HCT116 (cell line): Measurements from ENCODE around the gene ITGA11. TPM values are rescaled to one million over a fixed set of nuclear protein-coding genes. Genes with fewer than 3 reads are reported as not detected.

ENCODE experiments used
- ATAC-seq: fragments of 200-7000 bp; cut with Tn5 transposase; 2 replicates; pipeline ENCODE4 v1.9.1; 2020; ENCODE audit warnings: mild to moderate bottlenecking, moderate library complexity
- BruUV-seq: library from RNA; stranded (reverse); fragments of 400-500 nt; replicated peaks from 2 replicates; lab custom pipeline; 2021; lab: Mats Ljungman, UMichigan
- CTCF ChIA-PET: fragments of 300-600 bp; sonication (Branson Sonifier 250); formaldehyde crosslinking; loops from one replicate; lab custom pipeline; 2021; ENCODE audit warnings: antibody characterized with exemption; lab: Charles Lee
- POLR2A ChIA-PET: fragments of 300-600, 350-600 bp; sonication (Branson Sonifier 250); formaldehyde crosslinking; loops from one replicate; lab custom pipeline; 2021; ENCODE audit warnings: antibody characterized with exemption; lab: Charles Lee
- RAD21 ChIA-PET, 2 experiments: fragments of 300-600 bp; sonication (Branson Sonifier 250); formaldehyde crosslinking; loops; one replicate each; lab custom pipeline; 2023; ENCODE audit warnings: low total read pairs in 2 of 2; ENCODE audit not compliant: uncharacterized antibody in 2 of 2, unreplicated experiment in 2 of 2, low non-redundant PET in 1 of 2; lab: Charles Lee
- DNase-seq: peaks from one replicate; pipeline ENCODE4 v3.0.0-alpha.2; 2010; ENCODE audit warnings: low read depth, low spot score
- H2AFZ ChIP-seq: fragments of 200-600 bp; shearing (Covaris generic), sonication (generic); 2 replicates; pipeline ENCODE4 v1.6.1; 2017; ENCODE audit warnings: low read depth, mixed run types, mixed read lengths, antibody characterized with exemption, low read length; ENCODE audit not compliant: poor library complexity, severe bottlenecking
- H3K27ac ChIP-seq: 2 replicates; pipeline ENCODE4 v1.5.1; 2012; ENCODE audit warnings: low read depth, low read length
- H3K27me3 ChIP-seq: fragments of 200-600 bp; sonication (generic); 2 replicates; pipeline ENCODE4 v1.6.1; 2016; ENCODE audit warnings: mixed run types, low read length, mixed read lengths; ENCODE audit not compliant: insufficient read depth
- H3K36me3 ChIP-seq, 2 experiments: fragments of 200-500 bp in 1 of 2; fragments of 200-600 bp in 1 of 2; sonication (Bioruptor generic) in 1 of 2; sonication (generic) in 1 of 2; 2 replicates each; pipeline versions ENCODE4 v1.5.1 to v1.6.1; 2014 to 2016; ENCODE audit warnings: low read length in 2 of 2, inconsistent platforms in 1 of 2, mixed read lengths in 1 of 2, mixed run types in 1 of 2; ENCODE audit not compliant: insufficient read depth in 2 of 2, control insufficient read depth in 1 of 2
- H3K4me1 ChIP-seq, 2 experiments: fragments of 200-600 bp in 1 of 2; sonication (generic) in 1 of 2; 2 replicates each; pipeline versions ENCODE4 v1.5.1 to v1.6.1; 2012 to 2017; ENCODE audit warnings: low read length in 2 of 2, inconsistent platforms in 1 of 2, mild to moderate bottlenecking in 1 of 2, mixed read lengths in 1 of 2, mixed run types in 1 of 2, moderate library complexity in 1 of 2; ENCODE audit not compliant: insufficient read depth in 2 of 2, control insufficient read depth in 1 of 2
- H3K4me2 ChIP-seq: fragments of 200-600 bp; sonication (generic); 2 replicates; pipeline ENCODE4 v1.6.1; 2017; ENCODE audit warnings: mixed run types, low read length, mixed read lengths
- H3K4me3 ChIP-seq, 2 experiments: fragments of 200-600 bp in 1 of 2; sonication (generic) in 1 of 2; replicated peaks in 1 of 2; 2 replicates each; pipeline ENCODE4 v1.5.1; 2011 to 2016; ENCODE audit warnings: low read length in 2 of 2, control low read depth in 1 of 2, low read depth in 1 of 2, mild to moderate bottlenecking in 1 of 2, mixed read lengths in 1 of 2, mixed run types in 1 of 2
- H3K79me2 ChIP-seq: fragments of 200-600 bp; sonication (generic); 2 replicates; pipeline ENCODE4 v1.6.1; 2017; ENCODE audit warnings: mild to moderate bottlenecking, mixed run types, low read length, moderate library complexity, mixed read lengths; ENCODE audit not compliant: insufficient read depth
- H3K9ac ChIP-seq: fragments of 200-600 bp; sonication (generic); 2 replicates; pipeline ENCODE4 v1.6.1; 2016; ENCODE audit warnings: low read length, mixed read lengths
- H3K9me2 ChIP-seq: fragments of 200-600 bp; sonication (generic), shearing (Covaris generic); 2 replicates; pipeline ENCODE4 v1.6.1; 2017; ENCODE audit warnings: mixed run types, mild to moderate bottlenecking, moderate library complexity; ENCODE audit not compliant: insufficient read depth
- H3K9me3 ChIP-seq, 2 experiments: fragments of 200-500 bp in 1 of 2; fragments of 200-600 bp in 1 of 2; sonication (Bioruptor generic) in 1 of 2; sonication (generic) in 1 of 2; 2 replicates each; pipeline ENCODE4 v1.6.1; 2014 to 2017; ENCODE audit warnings: low read length in 2 of 2, mixed read lengths in 2 of 2, inconsistent platforms in 1 of 2, low read depth in 1 of 2, mild to moderate bottlenecking in 1 of 2, mixed run types in 1 of 2, moderate library complexity in 1 of 2; ENCODE audit not compliant: control insufficient read depth in 1 of 2, insufficient read depth in 1 of 2
- H4K20me1 ChIP-seq: fragments of 200-600 bp; sonication (generic), shearing (Covaris generic); 2 replicates; pipeline ENCODE4 v1.6.1; 2017; ENCODE audit warnings: mixed run types, mild to moderate bottlenecking, moderate library complexity; ENCODE audit not compliant: insufficient read depth
- CBX3 ChIP-seq: IDR thresholded peaks from 2 replicates; pipeline ENCODE4 v1.6.1; 2012; ENCODE audit warnings: low read depth
- CEBPB ChIP-seq: IDR thresholded peaks from 2 replicates; pipeline ENCODE4 v1.6.1; 2012; ENCODE audit warnings: low read depth
- CTCF ChIP-seq, 3 experiments: fragments of 200-600 bp in 1 of 3; sonication (generic) in 1 of 3; IDR thresholded peaks in 2 of 3; conservative IDR thresholded peaks in 1 of 3; 2 replicates each; pipeline ENCODE4 v1.5.1; 2012 to 2017; ENCODE audit warnings: low read depth in 2 of 3, low read length in 2 of 3, antibody characterized with exemption in 1 of 3, borderline replicate concordance in 1 of 3, control low read depth in 1 of 3, mild to moderate bottlenecking in 1 of 3, mixed read lengths in 1 of 3, mixed run types in 1 of 3, moderate library complexity in 1 of 3; ENCODE audit not compliant: insufficient read depth in 1 of 3
- EGR1 ChIP-seq: IDR thresholded peaks from 2 replicates; pipeline ENCODE4 v1.6.1; 2012; ENCODE audit warnings: low read depth
- ELF1 ChIP-seq: IDR thresholded peaks from 2 replicates; pipeline ENCODE4 v1.6.1; 2012; ENCODE audit warnings: low read depth, borderline replicate concordance
- EZH2 ChIP-seq: fragments of 200-600 bp; sonication (generic); IDR thresholded peaks from 2 replicates; pipeline ENCODE4 v1.6.1; 2017; ENCODE audit warnings: antibody characterized with exemption, mixed run types
- EZH2phosphoT487 ChIP-seq: fragments of 200-600 bp; IDR thresholded peaks from 2 replicates; pipeline ENCODE4 v1.6.1; 2018; ENCODE audit warnings: antibody characterized with exemption, borderline replicate concordance
- FOSL1 ChIP-seq: IDR thresholded peaks from 2 replicates; pipeline ENCODE4 v1.6.1; 2012; ENCODE audit warnings: low read depth
- JUND ChIP-seq: IDR thresholded peaks from 2 replicates; pipeline ENCODE4 v1.6.1; 2012
- MAX ChIP-seq: IDR thresholded peaks from 2 replicates; pipeline ENCODE4 v1.6.1; 2012
- POLR2AphosphoS5 ChIP-seq: IDR thresholded peaks from 2 replicates; pipeline ENCODE4 v1.6.1; 2011; ENCODE audit warnings: mild to moderate bottlenecking, low read depth, low read length, moderate library complexity
- RAD21 ChIP-seq: IDR thresholded peaks from 2 replicates; pipeline ENCODE4 v1.6.1; 2012; ENCODE audit warnings: low read depth, mild to moderate bottlenecking
- REST ChIP-seq: IDR thresholded peaks from 2 replicates; pipeline ENCODE4 v1.6.1; 2012; ENCODE audit warnings: low read depth
- SIN3A ChIP-seq: IDR thresholded peaks from 2 replicates; pipeline ENCODE4 v1.6.1; 2012; ENCODE audit warnings: low read depth
- SRF ChIP-seq: IDR thresholded peaks from 2 replicates; pipeline ENCODE4 v1.6.1; 2012; ENCODE audit warnings: low read depth
- TCF7L2 ChIP-seq: IDR thresholded peaks from 2 replicates; pipeline ENCODE4 v1.7.0; 2011; ENCODE audit warnings: borderline replicate concordance, inconsistent platforms; ENCODE audit not compliant: insufficient read depth, insufficient read length; ENCODE audit errors: extremely low read depth
- ZFX ChIP-seq: fragments of 450-650 bp; IDR thresholded peaks from 2 replicates; pipeline ENCODE4 v1.6.1; 2017
- ZNF274 ChIP-seq: fragments of 200-500 bp; sonication (Bioruptor generic); IDR thresholded peaks from 2 replicates; pipeline ENCODE4 v1.6.1; 2014; ENCODE audit warnings: mild to moderate bottlenecking, low read depth, low read length, inconsistent platforms
- intact Hi-C: fragments of 100-400 bp; cut with micrococcal nuclease; formaldehyde crosslinking; loops from 2 replicates; pipeline ENCODE4 v1.10.0; 2022
- total RNA-seq: library from RNA; stranded (reverse); gene quantifications from one replicate; pipeline ENCODE4 v1.2.1, GENCODE V29; 2021; ENCODE audit not compliant: unreplicated experiment

Gene ITGA11
- total RNA-seq, 1 experiment from 2014 or later, result not detected

GRCh38 chr15:68348081-68348480 lies 83.9 kb downstream of the ITGA11 start:
- H3K9me2 ChIP-seq, result no peaks in the 10 kb centered on the region
- RAD21 ChIA-PET, result no interaction called here
- no peaks in the 10 kb centered on the region for H4K20me1 ChIP-seq
- H3K79me2 ChIP-seq, result no peaks in the 10 kb centered on the region
- CTCF ChIA-PET, result interaction anchor here (0.7 kb wide), 1 partner anchor 42 kb away, joined by 3 read pairs; no protein-coding TSS in a partner anchor
- ATAC-seq (peak; percentile 33; the same call in 1 of the 2 replicates), DNase-seq (no peak)
- H3K9ac ChIP-seq, result no peak overlapping the region
- H3K36me3 ChIP-seq, result no peaks in the 10 kb centered on the region
- no TSS peak for BruUV-seq
- POLR2A ChIA-PET, result no interaction called here
- H3K4me2 ChIP-seq, result peak overlapping the region; percentile 10
- H2AFZ ChIP-seq, result no peak overlapping the region
- H3K27ac ChIP-seq, result no peak overlapping the region
- intact Hi-C loops, result no loop called here
- TF ChIP-seq JUND, result 0 out of 2 replicates have a peak, but pooled peaks have one; percentile 20
- no peak for TF ChIP-seq CTCF (IDR thresholded peaks at IDR 0.05 in 2 of 3, conservative IDR thresholded peaks at IDR 0.05 in 1 of 3; ENCODE audit: borderline replicate concordance in 1 of 3, insufficient read depth in 1 of 3, low read depth in 2 of 3, low read length in 2 of 3)
- H3K9me3 ChIP-seq, result no peaks in the 10 kb centered on the region
- H3K4me3 ChIP-seq, result no peak overlapping the region
- peaks cover 14 to 46% of the 10 kb centered on the region in 2 experiments for H3K4me1 ChIP-seq
- no peaks in the 10 kb centered on the region for H3K27me3 ChIP-seq

- H3K79me2 ChIP-seq, result no peaks in the 10 kb centered on the region
- H2AFZ ChIP-seq, result no peak overlapping the region
- peaks cover 8 to 39% of the 10 kb centered on the region in 2 experiments for H3K4me1 ChIP-seq
- intact Hi-C loops, result no loop called here
- H3K9me2 ChIP-seq, result no peaks in the 10 kb centered on the region
- no peak overlapping the region for H3K4me2 ChIP-seq
- no peaks in the 10 kb centered on the region for H4K20me1 ChIP-seq
- H3K4me3 ChIP-seq, result no peak overlapping the region
- ChIA-PET CTCF (no interaction called here), RAD21 (no interaction called here), POLR2A (no interaction called here)
- no peaks in the 10 kb centered on the region for H3K27me3 ChIP-seq
- ATAC-seq, result no peak
- H3K27ac ChIP-seq, result no peak overlapping the region
- H3K9me3 ChIP-seq, result no peaks in the 10 kb centered on the region
- H3K9ac ChIP-seq, result no peak overlapping the region
- no peak for DNase-seq
- BruUV-seq, result no TSS peak
- H3K36me3 ChIP-seq, result no peaks in the 10 kb centered on the region
- no peak for TF ChIP-seq POLR2AphosphoS5
- no peak for TF ChIP-seq REST
- TF ChIP-seq EZH2phosphoT487, result no peak
- TF ChIP-seq SRF, result no peak
- TF ChIP-seq ZFX, result no peak
- TF ChIP-seq EGR1, result no peak
- TF ChIP-seq SIN3A, result no peak
- no peak for TF ChIP-seq ZNF274
- TF ChIP-seq FOSL1, result no peak
- no peak for TF ChIP-seq EZH2
- TF ChIP-seq ELF1, result no peak
- TF ChIP-seq TCF7L2, result no peak
- no peak for TF ChIP-seq RAD21
- TF ChIP-seq CEBPB, result no peak
- no peak for TF ChIP-seq MAX
- TF ChIP-seq CBX3, result no peak
These were observed 84.6 kb downstream of the ITGA11 start for GRCh38 chr15:68347392-68347791.
